Activated T-helper 2 cell treated with anti-CD3 and anti-CD28 coated beads, Interferon-gamma antibody, Interleukin-2, Interleukin-4, amounts not matched to agents 10 μg/mL and 5 μg/mL and 100 μg/mL, durations not matched to agents 14 hours and 24 hours and 36 hours (primary cell): Measurements from ENCODE around the gene BID. TPM values are rescaled to one million over a fixed set of nuclear protein-coding genes. Genes with fewer than 3 reads are reported as not detected.
"Not testable (repeated sequence)": the region's sequence is repeated elsewhere in the genome, so short reads cannot be mapped to it uniquely, and the experiment has no call there.

ENCODE experiments used
- DNase-seq: peaks from one replicate; pipeline ENCODE4 v3.0.0; 2021; ENCODE audit warnings: low spot score
- H3K27ac Mint-ChIP-seq: one replicate; pipeline ENCODE4 v1.8.0; 2021; ENCODE audit warnings: mixed read lengths
- H3K27me3 Mint-ChIP-seq: one replicate; pipeline ENCODE4 v1.8.0; 2021; ENCODE audit warnings: low read depth, mixed read lengths
- H3K36me3 Mint-ChIP-seq: one replicate; pipeline ENCODE4 v1.8.0; 2021; ENCODE audit warnings: low read depth, mixed read lengths
- H3K4me1 Mint-ChIP-seq: one replicate; pipeline ENCODE4 v1.8.0; 2021; ENCODE audit warnings: low read depth, mixed read lengths
- H3K4me3 Mint-ChIP-seq: one replicate; pipeline ENCODE4 v1.8.0; 2021; ENCODE audit warnings: low read depth, mild to moderate bottlenecking, moderate library complexity, mixed read lengths
- H3K9me3 Mint-ChIP-seq: one replicate; pipeline ENCODE4 v1.8.0; 2021; ENCODE audit warnings: mixed read lengths
- intact Hi-C: fragments of 100-400 bp; cut with micrococcal nuclease; formaldehyde crosslinking; loops from one replicate; pipeline ENCODE4 v1.15.1; 2023
- total RNA-seq: library from RNA; stranded (reverse); gene quantifications from 2 replicates; pipeline ENCODE4 v1.2.3, GENCODE V29; 2022

Gene BID
- total RNA-seq, 1 donor from 2014 or later, result 11.5 TPM

DNA sequence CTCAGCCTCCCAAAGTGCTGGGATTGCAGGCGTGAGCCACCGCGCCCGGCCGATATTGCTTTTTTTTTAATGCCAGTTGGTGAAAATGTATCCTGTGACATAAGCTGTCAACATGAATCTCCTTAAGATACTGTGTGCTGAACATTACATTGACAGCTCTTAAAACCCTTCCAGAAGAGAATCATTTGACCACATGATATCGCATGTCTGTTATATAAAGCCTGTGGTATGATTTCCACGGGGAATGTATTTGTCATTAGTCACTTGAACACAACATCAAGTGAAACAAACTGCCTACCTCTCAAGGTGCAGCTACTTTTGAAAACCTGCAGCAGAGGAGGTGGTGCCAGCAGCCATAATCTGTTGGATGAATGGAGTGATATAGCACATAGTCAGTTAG is 68.7 kb downstream of the BID start:
- H3K4me3 Mint-ChIP-seq, result no peak overlapping the region
- H3K36me3 Mint-ChIP-seq, result peaks cover 23% of the 10 kb centered on the region
- no peaks in the 10 kb centered on the region for H3K27me3 Mint-ChIP-seq
- no peaks in the 10 kb centered on the region for H3K9me3 Mint-ChIP-seq
- no peak for DNase-seq
- peaks cover 17% of the 10 kb centered on the region for H3K4me1 Mint-ChIP-seq
- intact Hi-C loops, result loop anchor here (5.0 kb wide), 1 partner anchor 33 kb away; no protein-coding TSS in a partner anchor
- no peak overlapping the region for H3K27ac Mint-ChIP-seq

GRCh38 chr22:17703811-17704210 is 70.5 kb downstream of the BID start:
- Mint-ChIP-seq H3K4me1 (peaks cover 20% of the 10 kb centered on the region), H3K27ac (no peak overlapping the region), H3K36me3 (peaks cover 31% of the 10 kb centered on the region), H3K4me3 (no peak overlapping the region), H3K9me3 (no peaks in the 10 kb centered on the region), H3K27me3 (no peaks in the 10 kb centered on the region)
- no peak for DNase-seq
- intact Hi-C loops, result no loop called here

DNA sequence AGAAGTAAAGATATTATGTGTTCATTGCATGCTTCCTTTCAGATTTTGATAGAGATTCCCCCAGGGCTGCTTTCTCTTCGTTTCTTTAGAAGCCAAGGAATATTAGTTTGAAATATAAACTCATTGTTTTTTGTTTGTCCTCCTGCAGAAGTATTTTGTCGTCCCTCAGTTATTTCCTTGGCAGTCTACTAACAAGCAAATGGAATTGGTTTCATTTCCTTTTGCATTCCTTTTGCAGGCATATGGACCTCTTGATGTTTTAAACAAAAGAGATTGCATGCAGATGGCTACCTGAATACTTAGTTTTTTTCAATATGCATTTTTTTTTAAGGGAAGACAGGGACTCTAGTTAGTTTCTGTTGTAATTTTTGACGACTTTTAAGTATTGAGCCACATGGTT is 73.5 kb downstream of the BID start:
- intact Hi-C loops, result no loop called here
- no peak for DNase-seq

GRCh38 chr22:17699696-17700340 is 74.5 kb downstream of the BID start:
- Mint-ChIP-seq H3K4me1 (peaks cover 7% of the 10 kb centered on the region), H3K27me3 (no peaks in the 10 kb centered on the region), H3K36me3 (peaks cover 24% of the 10 kb centered on the region), H3K9me3 (no peaks in the 10 kb centered on the region), H3K27ac (no peak overlapping the region), H3K4me3 (no peak overlapping the region)
- no peak for DNase-seq
- intact Hi-C loops, result no loop called here

More for the DNA sequence above, 73.5 kb downstream of the BID start:
- no peak overlapping the region for H3K27ac Mint-ChIP-seq
- peaks cover 26% of the 10 kb centered on the region for H3K36me3 Mint-ChIP-seq
- no peaks in the 10 kb centered on the region for H3K27me3 Mint-ChIP-seq
- no peaks in the 10 kb centered on the region for H3K9me3 Mint-ChIP-seq
- peaks cover 8% of the 10 kb centered on the region for H3K4me1 Mint-ChIP-seq
- H3K4me3 Mint-ChIP-seq, result no peak overlapping the region

DNA sequence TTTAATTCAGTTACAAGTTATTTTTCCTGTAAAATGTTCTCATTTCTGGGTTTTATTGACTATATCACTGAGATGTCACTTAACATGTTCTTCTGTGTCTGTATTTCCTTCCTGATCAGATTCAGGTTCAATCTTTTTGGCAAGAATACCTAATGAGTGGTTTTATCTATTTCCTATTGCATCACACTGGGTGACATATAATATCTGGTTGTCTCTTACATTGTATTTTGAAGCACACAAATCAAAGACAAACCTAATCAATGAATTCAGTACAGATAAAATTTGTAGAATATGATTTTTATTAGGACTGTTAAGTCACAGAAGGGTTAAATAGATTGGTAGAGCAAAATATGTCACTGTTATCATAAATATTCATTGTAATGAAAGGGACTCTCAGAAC is 75.3 kb downstream of the BID start:
- DNase-seq, result no peak
- H3K27ac Mint-ChIP-seq, result no peak overlapping the region
- intact Hi-C loops, result no loop called here
- peaks cover 8% of the 10 kb centered on the region for H3K4me1 Mint-ChIP-seq
- H3K36me3 Mint-ChIP-seq, result peaks cover 24% of the 10 kb centered on the region
- H3K27me3 Mint-ChIP-seq, result no peaks in the 10 kb centered on the region
- no peak overlapping the region for H3K4me3 Mint-ChIP-seq
- H3K9me3 Mint-ChIP-seq, result no peaks in the 10 kb centered on the region

DNA sequence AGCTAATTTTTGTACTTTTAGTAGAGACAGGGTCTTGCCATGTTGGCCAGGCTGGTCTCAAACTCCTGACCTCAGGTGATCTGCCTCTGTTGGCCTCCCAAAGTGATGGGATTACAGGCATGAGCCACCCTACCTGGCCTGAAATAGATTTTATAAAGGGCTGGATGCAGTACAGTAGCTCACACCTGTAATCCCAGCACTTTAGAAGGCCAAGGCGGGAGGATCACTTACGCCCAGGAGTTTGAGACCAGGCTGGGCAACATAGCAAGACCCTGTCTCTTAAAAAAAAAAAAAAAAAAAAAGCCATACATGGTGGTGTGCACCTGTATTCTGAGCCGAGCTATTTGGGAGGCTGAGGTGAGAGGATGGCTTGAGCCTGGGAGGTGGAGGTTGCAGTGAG is 76.0 kb downstream of the BID start:
- intact Hi-C loops, H3K27ac Mint-ChIP-seq, H3K27me3 Mint-ChIP-seq, H3K4me3 Mint-ChIP-seq, DNase-seq, H3K4me1 Mint-ChIP-seq, H3K9me3 Mint-ChIP-seq: not testable (repeated sequence)
- peaks cover 19% of the 10 kb centered on the region for H3K36me3 Mint-ChIP-seq

- DNase-seq, H3K27ac Mint-ChIP-seq, H3K4me3 Mint-ChIP-seq, H3K9me3 Mint-ChIP-seq, intact Hi-C loops, H3K4me1 Mint-ChIP-seq, H3K27me3 Mint-ChIP-seq: not testable (repeated sequence)
- H3K36me3 Mint-ChIP-seq, result peaks cover 18% of the 10 kb centered on the region
These were observed 77.1 kb downstream of the BID start for GRCh38 chr22:17697196-17697595.

GRCh38 chr22:17695986-17696385 is 78.3 kb downstream of the BID start:
- intact Hi-C loops, result no loop called here
- peaks cover 20% of the 10 kb centered on the region for H3K36me3 Mint-ChIP-seq
- no peak overlapping the region for H3K4me3 Mint-ChIP-seq
- H3K9me3 Mint-ChIP-seq, result no peaks in the 10 kb centered on the region
- H3K4me1 Mint-ChIP-seq, result peaks cover 8% of the 10 kb centered on the region
- no peaks in the 10 kb centered on the region for H3K27me3 Mint-ChIP-seq
- DNase-seq, result no peak
- no peak overlapping the region for H3K27ac Mint-ChIP-seq

GRCh38 chr22:17694752-17695151 is 79.5 kb downstream of the BID start:
- H3K4me3 Mint-ChIP-seq, result no peak overlapping the region
- H3K4me1 Mint-ChIP-seq, result peaks cover 8% of the 10 kb centered on the region
- peaks cover 18% of the 10 kb centered on the region for H3K36me3 Mint-ChIP-seq
- H3K27ac Mint-ChIP-seq, result no peak overlapping the region
- no peaks in the 10 kb centered on the region for H3K27me3 Mint-ChIP-seq
- H3K9me3 Mint-ChIP-seq, result no peaks in the 10 kb centered on the region
- intact Hi-C loops, result no loop called here
- DNase-seq, result no peak

DNA sequence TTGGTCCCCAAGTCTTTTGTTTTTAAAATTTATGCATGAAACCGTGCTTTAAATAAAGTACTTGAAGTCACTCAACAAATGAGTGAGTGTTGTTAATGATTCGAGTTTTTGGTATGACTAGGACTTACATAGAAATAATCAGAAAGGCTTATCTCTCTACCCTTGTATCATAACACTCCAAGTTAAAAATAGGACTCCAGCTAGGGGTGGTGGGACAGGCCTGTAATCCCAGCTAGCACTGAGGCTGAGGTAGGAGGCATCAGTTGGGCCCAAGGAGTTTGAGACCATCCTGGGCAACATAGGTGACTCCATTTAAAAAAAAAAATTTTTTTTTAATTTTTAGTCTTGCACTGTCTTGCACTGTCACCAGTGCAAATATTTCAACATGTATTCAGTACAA is 80.1 kb downstream of the BID start:
- H3K36me3 Mint-ChIP-seq, result peaks cover 13% of the 10 kb centered on the region
- no peak for DNase-seq
- intact Hi-C loops, result no loop called here
- H3K27me3 Mint-ChIP-seq, result no peaks in the 10 kb centered on the region
- peaks cover 8% of the 10 kb centered on the region for H3K4me1 Mint-ChIP-seq
- H3K27ac Mint-ChIP-seq, result no peak overlapping the region
- no peak overlapping the region for H3K4me3 Mint-ChIP-seq
- H3K9me3 Mint-ChIP-seq, result no peaks in the 10 kb centered on the region

DNA sequence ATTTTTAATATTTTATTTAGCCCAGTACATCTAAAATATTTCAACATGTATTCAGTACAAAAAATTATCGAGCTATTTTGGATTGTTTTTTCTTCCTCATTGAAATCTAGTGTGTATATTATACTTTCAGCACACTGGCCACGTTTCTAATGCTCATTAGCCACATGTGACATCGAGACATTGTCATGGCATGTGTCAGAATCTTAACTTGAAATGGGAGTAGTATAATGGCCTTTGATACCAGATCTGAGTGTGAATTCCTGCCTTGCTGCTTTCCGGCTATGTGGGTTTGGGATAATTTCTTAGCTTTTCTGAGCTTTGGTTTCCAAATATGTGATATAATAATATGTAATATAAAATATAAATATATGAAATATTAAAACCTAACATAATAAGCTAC is 81.4 kb downstream of the BID start:
- H3K36me3 Mint-ChIP-seq, result peaks cover 9% of the 10 kb centered on the region
- no peaks in the 10 kb centered on the region for H3K27me3 Mint-ChIP-seq
- no peak for DNase-seq
- no peak overlapping the region for H3K27ac Mint-ChIP-seq
- no peak overlapping the region for H3K4me3 Mint-ChIP-seq
- intact Hi-C loops, result no loop called here
- H3K4me1 Mint-ChIP-seq, result peaks cover 3% of the 10 kb centered on the region
- no peaks in the 10 kb centered on the region for H3K9me3 Mint-ChIP-seq

DNA sequence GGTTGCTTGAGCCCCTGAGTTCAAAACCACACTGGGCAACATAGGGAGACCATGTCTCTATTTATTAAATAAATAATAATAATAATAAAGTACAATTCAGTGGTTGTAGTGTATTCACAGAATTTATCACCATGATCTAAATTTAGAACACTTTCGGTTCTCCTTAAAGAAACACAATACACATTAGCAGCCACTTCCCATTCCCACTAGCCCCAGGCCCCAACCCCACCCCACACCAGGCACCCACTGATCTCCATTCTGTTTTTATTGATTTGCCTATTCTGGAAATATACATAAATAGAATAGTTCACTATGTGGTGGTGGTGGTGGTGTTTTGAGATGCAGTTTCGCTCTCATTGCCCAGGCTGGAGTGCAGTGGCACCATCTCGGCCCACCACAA is 90.0 kb downstream of the BID start:
- intact Hi-C loops, result no loop called here
- H3K9me3 Mint-ChIP-seq, result no peaks in the 10 kb centered on the region
- peaks cover 3% of the 10 kb centered on the region for H3K36me3 Mint-ChIP-seq
- no peak for DNase-seq
- H3K27me3 Mint-ChIP-seq, result no peaks in the 10 kb centered on the region
- H3K4me3 Mint-ChIP-seq, result no peak overlapping the region
- H3K4me1 Mint-ChIP-seq, result no peaks in the 10 kb centered on the region
- H3K27ac Mint-ChIP-seq, result no peak overlapping the region
